Neural cell (in vitro differentiated cells): ENCODE measurements around the gene DGKZ. TPM values are rescaled to one million over a fixed set of nuclear protein-coding genes. Genes with fewer than 3 reads are reported as not detected.

Experiments
- H2AFZ ChIP-seq: fragments of 200-600, 300-800 bp; sonication (generic), shearing (Covaris generic); 2 replicates; pipeline ENCODE4 v1.6.0; 2014; ENCODE audit warnings: low read depth, mild to moderate bottlenecking, antibody characterized with exemption, low read length, moderate library complexity
- H3F3A ChIP-seq: fragments of 200-600 bp; shearing (Covaris generic); 2 replicates; pipeline ENCODE4 v1.6.1; 2016; ENCODE audit warnings: mild to moderate bottlenecking, moderate library complexity, mixed read lengths, antibody characterized with exemption, low read length; ENCODE audit not compliant: insufficient read depth, poor library complexity, severe bottlenecking
- H3K27ac ChIP-seq: fragments of 200-600, 300-800 bp; sonication (generic), shearing (Covaris generic); 2 replicates; pipeline ENCODE4 v1.5.1; 2014; ENCODE audit warnings: mild to moderate bottlenecking, low read length, moderate library complexity
- H3K27me3 ChIP-seq: fragments of 300-800, 200-600 bp; sonication (generic), shearing (Covaris generic); 2 replicates; pipeline ENCODE4 v1.6.0; 2014; ENCODE audit warnings: mild to moderate bottlenecking, low read depth, low read length, moderate library complexity; ENCODE audit not compliant: insufficient read depth
- H3K36me3 ChIP-seq: fragments of 300-800, 200-600 bp; sonication (generic), shearing (Covaris generic); 2 replicates; pipeline ENCODE4 v1.5.1; 2014; ENCODE audit warnings: mild to moderate bottlenecking, antibody characterized with exemption, low read length, moderate library complexity; ENCODE audit not compliant: insufficient read depth
- H3K4me2 ChIP-seq: fragments of 300-800, 200-600 bp; sonication (generic), shearing (Covaris generic); 2 replicates; pipeline ENCODE4 v1.6.0; 2014; ENCODE audit warnings: mild to moderate bottlenecking, low read length
- H3K4me3 ChIP-seq: fragments of 300-800, 200-600 bp; sonication (generic), shearing (Covaris generic); 2 replicates; pipeline ENCODE4 v1.5.1; 2014; ENCODE audit warnings: mild to moderate bottlenecking, low read length, moderate library complexity
- H3K79me2 ChIP-seq: fragments of 200-600 bp; shearing (Covaris generic); replicated peaks from 2 replicates; pipeline ENCODE4 v1.6.0; 2014; ENCODE audit warnings: mild to moderate bottlenecking, low read length, moderate library complexity; ENCODE audit not compliant: insufficient read depth
- H3K9ac ChIP-seq: fragments of 300-800, 200-600 bp; sonication (generic), shearing (Covaris generic); 2 replicates; pipeline ENCODE4 v1.6.1; 2016; ENCODE audit warnings: mild to moderate bottlenecking, low read length, mixed read lengths
- H3K9me2 ChIP-seq: fragments of 200-600 bp; shearing (Covaris generic); 2 replicates; pipeline ENCODE4 v1.6.1; 2016; ENCODE audit warnings: mild to moderate bottlenecking, low read length, mixed read lengths; ENCODE audit not compliant: insufficient read depth
- H3K9me3 ChIP-seq: fragments of 200-600, 300-800 bp; sonication (generic), shearing (Covaris generic); 2 replicates; pipeline ENCODE4 v1.6.1; 2016; ENCODE audit warnings: mild to moderate bottlenecking, mixed run types, low read length, moderate library complexity, mixed read lengths
- H4K20me1 ChIP-seq: fragments of 200-600 bp; shearing (Covaris generic); 2 replicates; pipeline ENCODE4 v1.6.1; 2016; ENCODE audit warnings: mild to moderate bottlenecking, mixed run types; ENCODE audit not compliant: insufficient read depth
- CTCF ChIP-seq: fragments of 450-650 bp; IDR thresholded peaks from 2 replicates; pipeline ENCODE4 v1.5.1; 2014; ENCODE audit warnings: antibody characterized with exemption, mild to moderate bottlenecking, moderate library complexity; ENCODE audit not compliant: poor library complexity, severe bottlenecking
- EP300 ChIP-seq: fragments of 450-650 bp; conservative IDR thresholded peaks from 2 replicates; pipeline ENCODE4 v1.6.1; 2014; ENCODE audit warnings: antibody characterized with exemption, mild to moderate bottlenecking, moderate library complexity; ENCODE audit not compliant: poor library complexity, severe bottlenecking
- EZH2 ChIP-seq: fragments of 200-600, 300-800 bp; shearing (Covaris generic), sonication (generic); IDR thresholded peaks from 2 replicates; pipeline ENCODE4 v1.6.1; 2014; ENCODE audit warnings: antibody characterized with exemption, low read length, borderline replicate concordance, mild to moderate bottlenecking; ENCODE audit not compliant: insufficient read depth, poor library complexity, severe bottlenecking
- MXI1 ChIP-seq: fragments of 450-650 bp; conservative IDR thresholded peaks from 2 replicates; pipeline ENCODE4 v1.6.1; 2014; ENCODE audit warnings: antibody characterized with exemption, mild to moderate bottlenecking; ENCODE audit not compliant: poor library complexity, severe bottlenecking
- POLR2AphosphoS5 ChIP-seq: IDR thresholded peaks from 2 replicates; pipeline ENCODE4 v1.6.1; 2012
- RAD21 ChIP-seq: fragments of 450-650 bp; conservative IDR thresholded peaks from 2 replicates; pipeline ENCODE4 v1.6.1; 2014; ENCODE audit warnings: antibody characterized with exemption, mild to moderate bottlenecking, moderate library complexity
- REST ChIP-seq: IDR thresholded peaks from 2 replicates; pipeline ENCODE4 v1.6.1; 2012; ENCODE audit warnings: borderline replicate concordance
- SMC3 ChIP-seq: fragments of 450-650 bp; conservative IDR thresholded peaks from 2 replicates; pipeline ENCODE4 v1.6.1; 2014; ENCODE audit warnings: antibody characterized with exemption, mild to moderate bottlenecking, moderate library complexity; ENCODE audit not compliant: poor library complexity
- TAF1 ChIP-seq: IDR thresholded peaks from 2 replicates; pipeline ENCODE4 v1.6.1; 2012; ENCODE audit warnings: low read depth
- polyA plus RNA-seq: library from polyadenylated mRNA; depleted of rRNA; stranded (reverse); fragments of >200 nt; gene quantifications from 2 replicates; pipeline ENCODE4 v1.2.3, GENCODE V29; 2014

DGKZ gene
- polyA plus RNA-seq, 1 donor from 2014 or later: 55.7 TPM

GRCh38 chr11:46387919-46388618 lies 40.8 kb downstream of the DGKZ start:
- Histone ChIP-seq H3K27ac (no peak overlapping the region), H4K20me1 (no peaks in the 10 kb centered on the region), H3K9me2 (no peaks in the 10 kb centered on the region), H3K79me2 (peaks cover 6% of the 10 kb centered on the region), H3K36me3 (no peaks in the 10 kb centered on the region), H3K9ac (no peak overlapping the region), H2AFZ (no peak overlapping the region), H3K9me3 (no peaks in the 10 kb centered on the region), H3K27me3 (peaks cover 41% of the 10 kb centered on the region), H3F3A (no peaks in the 10 kb centered on the region), H3K4me3 (peak overlapping the region; percentile 71), H3K4me2 (no peak overlapping the region)
- TF ChIP-seq MXI1: no peak
- no peak for TF ChIP-seq REST
- no peak for TF ChIP-seq RAD21
- no peak for TF ChIP-seq CTCF
- TF ChIP-seq EZH2: no peak
- no peak for TF ChIP-seq POLR2AphosphoS5
- no peak for TF ChIP-seq EP300
- no peak for TF ChIP-seq SMC3
- TF ChIP-seq TAF1: no peak

GRCh38 chr11:46388619-46389449 lies 41.6 kb downstream of the DGKZ start:
- no peak overlapping the region for H3K4me2 ChIP-seq
- no peak overlapping the region for H2AFZ ChIP-seq
- peaks cover 48% of the 10 kb centered on the region for H3K27me3 ChIP-seq

More at GRCh38 chr11:46388619-46389449, 41.6 kb downstream of the DGKZ start:
- no peak for TF ChIP-seq TAF1
- TF ChIP-seq EP300: no peak
- TF ChIP-seq SMC3: no peak
- TF ChIP-seq POLR2AphosphoS5: no peak
- no peak for TF ChIP-seq REST
- TF ChIP-seq MXI1: no peak
- TF ChIP-seq CTCF: no peak
- TF ChIP-seq EZH2: no peak
- TF ChIP-seq RAD21: no peak
- Histone ChIP-seq H3K9ac (peak overlapping the region; percentile 42), H3K4me3 (peak overlapping the region; percentile 71), H4K20me1 (no peaks in the 10 kb centered on the region), H3K9me3 (no peaks in the 10 kb centered on the region), H3K36me3 (no peaks in the 10 kb centered on the region), H3K9me2 (no peaks in the 10 kb centered on the region), H3K79me2 (no peaks in the 10 kb centered on the region), H3F3A (no peaks in the 10 kb centered on the region), H3K27ac (no peak overlapping the region)
